Panc1 (cell line): Measurements from ENCODE around the gene MLLT3. TPM values are rescaled to one million over a fixed set of nuclear protein-coding genes. Genes with fewer than 3 reads are reported as not detected.

ENCODE experiments used
- ATAC-seq: fragments of 200-7000 bp; cut with Tn5 transposase; 2 replicates; pipeline ENCODE4 v1.9.1; 2020; ENCODE audit warnings: mild to moderate bottlenecking, moderate library complexity
- BruUV-seq: library from RNA; stranded (reverse); fragments of 400-500 nt; replicated peaks from 2 replicates; lab custom pipeline; 2021; lab: Mats Ljungman, UMichigan
- CTCF ChIA-PET: fragments of 300-600 bp; sonication (Branson Sonifier 250); formaldehyde crosslinking; loops from one replicate; lab custom pipeline; 2022; ENCODE audit warnings: antibody characterized with exemption; lab: Charles Lee
- POLR2A ChIA-PET: fragments of 300-600 bp; sonication (Branson Sonifier 250); formaldehyde crosslinking; loops from one replicate; lab custom pipeline; 2022; ENCODE audit warnings: antibody characterized with exemption; lab: Charles Lee
- DNase-seq: peaks from one replicate; pipeline ENCODE4 v3.0.0-alpha.2; 2010; ENCODE audit warnings: low read depth, low spot score
- H3K27ac ChIP-seq: 2 replicates; pipeline ENCODE4 v1.5.1; 2011; ENCODE audit warnings: mild to moderate bottlenecking, low read length, inconsistent platforms
- H3K27me3 ChIP-seq: fragments of 200-500 bp; sonication (Bioruptor generic); 2 replicates; pipeline ENCODE4 v1.6.0; 2014; ENCODE audit warnings: low read length, inconsistent platforms; ENCODE audit not compliant: control insufficient read depth, insufficient read depth
- H3K36me3 ChIP-seq: fragments of 200-500 bp; sonication (Bioruptor generic); 2 replicates; pipeline ENCODE4 v1.5.1; 2014; ENCODE audit warnings: inconsistent platforms, mild to moderate bottlenecking, low read length, moderate library complexity; ENCODE audit not compliant: control insufficient read depth, insufficient read depth
- H3K4me1 ChIP-seq: 2 replicates; pipeline ENCODE4 v1.5.1; 2011; ENCODE audit warnings: inconsistent platforms, mild to moderate bottlenecking, low read length, moderate library complexity; ENCODE audit not compliant: control insufficient read depth, insufficient read depth
- H3K4me3 ChIP-seq, 2 experiments: 2 replicates each; pipeline ENCODE4 v1.5.1; 2011 to 2012; ENCODE audit warnings: low read depth in 2 of 2, low read length in 2 of 2, mild to moderate bottlenecking in 2 of 2, inconsistent platforms in 1 of 2, moderate library complexity in 1 of 2
- H3K9me3 ChIP-seq: fragments of 200-500 bp; sonication (Bioruptor generic); 2 replicates; pipeline ENCODE4 v1.5.1; 2014; ENCODE audit warnings: low read depth, mild to moderate bottlenecking, inconsistent platforms, low read length, moderate library complexity; ENCODE audit not compliant: control insufficient read depth, insufficient read depth
- POLR2AphosphoS5 ChIP-seq: IDR thresholded peaks from 2 replicates; pipeline ENCODE4 v1.6.1; 2012; ENCODE audit warnings: mild to moderate bottlenecking, low read depth, low read length, moderate library complexity
- SIN3A ChIP-seq: IDR thresholded peaks from 2 replicates; pipeline ENCODE4 v1.6.1; 2012; ENCODE audit warnings: low read depth, mild to moderate bottlenecking, low read length, moderate library complexity, borderline replicate concordance; ENCODE audit not compliant: insufficient read depth
- TCF7L2 ChIP-seq: IDR thresholded peaks from 2 replicates; pipeline ENCODE4 v1.6.1; 2011; ENCODE audit warnings: mild to moderate bottlenecking, low read depth, low read length, inconsistent platforms
- in situ Hi-C: cut with HindIII; loops from 2 replicates; pipeline ENCODE4 v1.10.0; 2016; ENCODE audit warnings: low sequenced_read_pairs, low pct_unique_long_range_greater_than_20kb
- intact Hi-C: fragments of 100-400 bp; cut with micrococcal nuclease; formaldehyde crosslinking; loops from one replicate; pipeline ENCODE4 v1.10.0; 2022; ENCODE audit not compliant: unreplicated experiment
- total RNA-seq: library from RNA; stranded (reverse); gene quantifications from one replicate; pipeline ENCODE4 v1.2.1, GENCODE V29; 2021; ENCODE audit not compliant: unreplicated experiment
- TF ChIP-seq, protein P1 (sequence below): fragments of 450-650 bp; IDR thresholded peaks from 2 replicates; pipeline ENCODE4 v1.5.1; 2017; ENCODE audit warnings: mild to moderate bottlenecking
- TF ChIP-seq, protein P2 (sequence below), 2 experiments: IDR thresholded peaks; 2 replicates each; pipeline ENCODE4 v1.6.1; 2011 to 2012; ENCODE audit warnings: low read depth in 2 of 2, control low read depth in 1 of 2, low read length in 1 of 2, mild to moderate bottlenecking in 1 of 2, moderate library complexity in 1 of 2; ENCODE audit not compliant: insufficient read depth in 1 of 2

Gene MLLT3
- total RNA-seq, 1 experiment from 2014 or later = 0.49 TPM

DNA sequence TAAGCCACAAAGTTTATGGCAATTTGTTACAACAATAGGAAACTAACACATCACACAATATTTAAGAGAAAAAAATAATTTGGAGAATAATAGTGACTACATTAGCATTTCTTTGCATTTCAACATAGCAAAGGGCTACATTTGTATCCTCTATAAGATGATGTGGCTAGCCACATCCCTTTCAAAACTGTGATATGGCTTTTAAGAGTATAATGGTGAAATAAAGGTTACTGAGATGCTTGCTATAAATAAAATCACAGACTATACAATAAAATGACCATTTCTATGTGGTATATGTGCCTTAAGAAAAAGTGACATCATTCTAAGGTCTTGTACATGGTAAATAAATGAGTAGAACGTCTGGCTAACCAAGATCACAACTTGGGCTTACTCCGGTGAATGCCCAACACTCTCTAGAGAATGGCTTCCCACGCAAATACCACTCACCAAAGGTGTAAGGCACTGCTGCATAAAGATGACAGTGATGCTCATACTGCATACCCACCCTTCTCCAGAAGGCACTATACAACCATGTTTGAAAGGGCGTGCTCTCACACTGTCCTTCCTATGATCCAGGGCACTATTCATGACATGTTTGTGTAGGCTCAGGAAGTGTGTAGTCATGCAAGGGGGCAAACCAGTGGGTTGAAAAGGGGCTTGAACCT is 286.5 kb downstream of the MLLT3 start:
- Histone ChIP-seq H3K27me3 (no peaks in the 10 kb centered on the region), H3K36me3 (no peaks in the 10 kb centered on the region), H3K4me1 (no peaks in the 10 kb centered on the region), H3K4me3 (no peak overlapping the region), H3K9me3 (no peaks in the 10 kb centered on the region), H3K27ac (no peak overlapping the region)
- TF ChIP-seq, protein P1, sequence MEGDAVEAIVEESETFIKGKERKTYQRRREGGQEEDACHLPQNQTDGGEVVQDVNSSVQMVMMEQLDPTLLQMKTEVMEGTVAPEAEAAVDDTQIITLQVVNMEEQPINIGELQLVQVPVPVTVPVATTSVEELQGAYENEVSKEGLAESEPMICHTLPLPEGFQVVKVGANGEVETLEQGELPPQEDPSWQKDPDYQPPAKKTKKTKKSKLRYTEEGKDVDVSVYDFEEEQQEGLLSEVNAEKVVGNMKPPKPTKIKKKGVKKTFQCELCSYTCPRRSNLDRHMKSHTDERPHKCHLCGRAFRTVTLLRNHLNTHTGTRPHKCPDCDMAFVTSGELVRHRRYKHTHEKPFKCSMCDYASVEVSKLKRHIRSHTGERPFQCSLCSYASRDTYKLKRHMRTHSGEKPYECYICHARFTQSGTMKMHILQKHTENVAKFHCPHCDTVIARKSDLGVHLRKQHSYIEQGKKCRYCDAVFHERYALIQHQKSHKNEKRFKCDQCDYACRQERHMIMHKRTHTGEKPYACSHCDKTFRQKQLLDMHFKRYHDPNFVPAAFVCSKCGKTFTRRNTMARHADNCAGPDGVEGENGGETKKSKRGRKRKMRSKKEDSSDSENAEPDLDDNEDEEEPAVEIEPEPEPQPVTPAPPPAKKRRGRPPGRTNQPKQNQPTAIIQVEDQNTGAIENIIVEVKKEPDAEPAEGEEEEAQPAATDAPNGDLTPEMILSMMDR = no peak
- TF ChIP-seq TCF7L2 (no peak), SIN3A (no peak), POLR2AphosphoS5 (no peak)
- TF ChIP-seq, protein P2, sequence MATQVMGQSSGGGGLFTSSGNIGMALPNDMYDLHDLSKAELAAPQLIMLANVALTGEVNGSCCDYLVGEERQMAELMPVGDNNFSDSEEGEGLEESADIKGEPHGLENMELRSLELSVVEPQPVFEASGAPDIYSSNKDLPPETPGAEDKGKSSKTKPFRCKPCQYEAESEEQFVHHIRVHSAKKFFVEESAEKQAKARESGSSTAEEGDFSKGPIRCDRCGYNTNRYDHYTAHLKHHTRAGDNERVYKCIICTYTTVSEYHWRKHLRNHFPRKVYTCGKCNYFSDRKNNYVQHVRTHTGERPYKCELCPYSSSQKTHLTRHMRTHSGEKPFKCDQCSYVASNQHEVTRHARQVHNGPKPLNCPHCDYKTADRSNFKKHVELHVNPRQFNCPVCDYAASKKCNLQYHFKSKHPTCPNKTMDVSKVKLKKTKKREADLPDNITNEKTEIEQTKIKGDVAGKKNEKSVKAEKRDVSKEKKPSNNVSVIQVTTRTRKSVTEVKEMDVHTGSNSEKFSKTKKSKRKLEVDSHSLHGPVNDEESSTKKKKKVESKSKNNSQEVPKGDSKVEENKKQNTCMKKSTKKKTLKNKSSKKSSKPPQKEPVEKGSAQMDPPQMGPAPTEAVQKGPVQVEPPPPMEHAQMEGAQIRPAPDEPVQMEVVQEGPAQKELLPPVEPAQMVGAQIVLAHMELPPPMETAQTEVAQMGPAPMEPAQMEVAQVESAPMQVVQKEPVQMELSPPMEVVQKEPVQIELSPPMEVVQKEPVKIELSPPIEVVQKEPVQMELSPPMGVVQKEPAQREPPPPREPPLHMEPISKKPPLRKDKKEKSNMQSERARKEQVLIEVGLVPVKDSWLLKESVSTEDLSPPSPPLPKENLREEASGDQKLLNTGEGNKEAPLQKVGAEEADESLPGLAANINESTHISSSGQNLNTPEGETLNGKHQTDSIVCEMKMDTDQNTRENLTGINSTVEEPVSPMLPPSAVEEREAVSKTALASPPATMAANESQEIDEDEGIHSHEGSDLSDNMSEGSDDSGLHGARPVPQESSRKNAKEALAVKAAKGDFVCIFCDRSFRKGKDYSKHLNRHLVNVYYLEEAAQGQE (IDR thresholded peaks at IDR 0.05; ENCODE audit: insufficient read depth in 1 of 2, low read depth in 2 of 2, low read length in 1 of 2) = no peak
- intact Hi-C loops (no loop called here), in situ Hi-C loops (no loop called here)
- DNase-seq (no peak), ATAC-seq (no peak)
- ChIA-PET CTCF (no interaction called here), POLR2A (no interaction called here)
- BruUV-seq = no TSS peak

DNA sequence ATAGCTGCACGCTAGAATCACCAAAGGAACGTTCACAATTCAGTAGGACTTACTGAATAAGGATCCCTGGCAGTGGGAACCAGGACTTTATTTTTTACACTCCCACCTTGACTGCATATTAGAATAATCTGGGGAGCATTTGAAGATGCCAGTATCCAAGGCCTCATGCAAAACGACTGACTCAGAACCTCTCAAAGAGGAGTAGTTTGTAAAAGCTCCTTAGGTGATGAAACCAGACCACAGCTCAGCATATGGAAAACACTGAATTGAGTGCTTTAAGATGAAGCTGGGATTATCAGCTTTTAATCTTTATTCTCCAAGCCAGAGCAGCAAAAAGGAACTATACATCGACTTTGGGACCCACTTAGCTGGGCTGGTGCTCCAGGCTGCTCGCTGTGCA is 288.3 kb downstream of the MLLT3 start:
- no peaks in the 10 kb centered on the region for H3K27me3 ChIP-seq
- no peaks in the 10 kb centered on the region for H3K4me1 ChIP-seq
- ChIA-PET POLR2A (no interaction called here), CTCF (no interaction called here)
- H3K4me3 ChIP-seq = no peak overlapping the region
- H3K9me3 ChIP-seq = no peaks in the 10 kb centered on the region
- DNase-seq (no peak), ATAC-seq (no peak)
- BruUV-seq = no TSS peak
- no peaks in the 10 kb centered on the region for H3K36me3 ChIP-seq
- in situ Hi-C loops (no loop called here), intact Hi-C loops (no loop called here)
- no peak for TF ChIP-seq TCF7L2
- TF ChIP-seq, protein P1 = no peak
- no peak for TF ChIP-seq SIN3A
- H3K27ac ChIP-seq = no peak overlapping the region
